Hepatocyte (in vitro differentiated cells): Measurements from ENCODE around the gene AEBP1.

Experiments used
- CTCF ChIP-seq: fragments of 200-600 bp; sonication (generic); IDR thresholded peaks from 2 replicates; pipeline ENCODE4 v1.5.1; 2016; ENCODE audit warnings: antibody characterized with exemption, mild to moderate bottlenecking; ENCODE audit not compliant: poor library complexity
- EZH2 ChIP-seq: fragments of 200-600 bp; sonication (generic); IDR thresholded peaks from 2 replicates; pipeline ENCODE4 v1.6.1; 2016; ENCODE audit warnings: antibody characterized with exemption, mild to moderate bottlenecking, borderline replicate concordance

- no peak for TF ChIP-seq CTCF
- no peak for TF ChIP-seq EZH2
These were observed 29.1 kb downstream of the AEBP1 start for GRCh38 chr7:44133295-44133694.
